SU-DHL-6 (cell line): ENCODE data around the gene IPPK.

Experiments
- CTCF ChIP-seq: fragments of 200-600 bp; sonication (generic); IDR thresholded peaks from one replicate; pipeline ENCODE4 v1.5.1; 2017; ENCODE audit warnings: antibody characterized with exemption, mild to moderate bottlenecking, low read length, moderate library complexity; ENCODE audit not compliant: insufficient read depth, poor library complexity, severe bottlenecking
- EZH2phosphoT487 ChIP-seq: fragments of 200-600 bp; sonication (generic), shearing (Covaris generic); conservative IDR thresholded peaks from 2 replicates; pipeline ENCODE4 v1.6.1; 2018; ENCODE audit warnings: mild to moderate bottlenecking, antibody characterized with exemption, low read length, moderate library complexity, mixed read lengths

GRCh38 chr9:92637326-92637725 lies 32.6 kb downstream of the IPPK start:
- TF ChIP-seq CTCF: no peak
- no peak for TF ChIP-seq EZH2phosphoT487
